Ovary (tissue), 3 donors: ENCODE data around the gene OXGR1.

Source experiments
- CTCF ChIP-seq, 3 donors: fragments of 450-650 bp in 2 of 3; fragments of 200-600 bp in 1 of 3; IDR thresholded peaks; one replicate each; pipeline versions ENCODE4 v1.5.1 to v1.8.0; 2016 to 2022; ENCODE audit warnings: antibody characterized with exemption in 3 of 3, mild to moderate bottlenecking in 1 of 3
- POLR2A ChIP-seq: fragments of 450-650 bp; IDR thresholded peaks from one replicate; pipeline ENCODE4 v1.6.1; 2017; ENCODE audit warnings: antibody characterized with exemption, mild to moderate bottlenecking, moderate library complexity
- donor health status: DM: no; HTN: no; CAD: no.

DNA sequence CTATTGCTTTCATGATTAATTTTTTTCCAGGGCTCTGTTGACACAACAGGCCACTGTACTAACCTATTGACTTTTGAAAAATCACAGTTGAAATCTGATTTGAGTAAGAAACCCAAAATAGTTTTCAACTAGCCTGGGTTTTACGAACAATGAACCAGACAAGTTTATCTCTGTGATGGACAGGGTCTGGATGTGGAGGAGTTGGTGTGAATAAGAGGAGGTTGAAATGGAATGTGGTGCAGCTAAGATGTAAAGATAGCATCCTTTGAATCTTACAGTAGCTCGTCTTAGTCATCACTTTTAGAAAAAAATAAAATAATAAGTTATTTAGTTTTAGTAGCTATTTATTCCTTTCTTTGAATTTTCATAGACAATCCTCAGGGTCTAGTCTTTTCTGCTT is 8.3 kb upstream of the OXGR1 start:
- no peak for TF ChIP-seq CTCF (IDR thresholded peaks at IDR 0.05)
- TF ChIP-seq POLR2A, result no peak
